Loucy (cell line): ENCODE data around the gene PIWIL1.

Experiments used
- H2AFZ ChIP-seq: fragments of 200-600 bp; sonication (generic); 2 replicates; pipeline ENCODE4 v1.6.0; 2016; ENCODE audit warnings: antibody characterized with exemption, mild to moderate bottlenecking, low read length, moderate library complexity
- H3F3A ChIP-seq: fragments of 200-600 bp; 2 replicates; pipeline ENCODE4 v1.6.0; 2016; ENCODE audit warnings: antibody characterized with exemption, low read depth, mild to moderate bottlenecking
- H3K27me3 ChIP-seq: fragments of 200-600 bp; sonication (generic); 2 replicates; pipeline ENCODE4 v1.6.1; 2014; ENCODE audit warnings: low read length, mild to moderate bottlenecking; ENCODE audit not compliant: insufficient read depth, poor library complexity, severe bottlenecking
- H3K36me3 ChIP-seq: fragments of 200-600 bp; sonication (generic); 2 replicates; pipeline ENCODE4 v1.6.1; 2016; ENCODE audit warnings: low read length; ENCODE audit not compliant: insufficient read depth
- H3K4me1 ChIP-seq: fragments of 200-600 bp; sonication (generic); 2 replicates; pipeline ENCODE4 v1.5.1; 2014; ENCODE audit warnings: low read length, mild to moderate bottlenecking; ENCODE audit not compliant: insufficient read depth, poor library complexity, severe bottlenecking
- H3K4me2 ChIP-seq: fragments of 200-600 bp; sonication (generic); 2 replicates; pipeline ENCODE4 v1.6.0; 2014; ENCODE audit warnings: antibody characterized with exemption, low read length, low read depth, mild to moderate bottlenecking; ENCODE audit not compliant: poor library complexity, severe bottlenecking
- H3K4me3 ChIP-seq: fragments of 200-600 bp; sonication (generic); 2 replicates; pipeline ENCODE4 v1.5.1; 2014; ENCODE audit warnings: low read length, mild to moderate bottlenecking, mixed read lengths; ENCODE audit not compliant: poor library complexity, severe bottlenecking
- H3K79me2 ChIP-seq: fragments of 200-600 bp; sonication (generic); 2 replicates; pipeline ENCODE4 v1.6.1; 2014; ENCODE audit warnings: low read length; ENCODE audit not compliant: insufficient read depth
- H3K9ac ChIP-seq: fragments of 200-600 bp; sonication (generic); 2 replicates; pipeline ENCODE4 v1.6.0; 2014; ENCODE audit warnings: mild to moderate bottlenecking, low read depth, low read length, moderate library complexity; ENCODE audit not compliant: poor library complexity, severe bottlenecking
- H3K9me2 ChIP-seq: fragments of 200-600 bp; sonication (generic); replicated peaks from 2 replicates; pipeline ENCODE4 v1.6.1; 2016; ENCODE audit warnings: low read depth, low read length, mixed read lengths
- H3K9me3 ChIP-seq: fragments of 200-600 bp; sonication (generic); 2 replicates; pipeline ENCODE4 v1.6.1; 2014; ENCODE audit warnings: mild to moderate bottlenecking, antibody characterized with exemption, low read length, low read depth; ENCODE audit not compliant: insufficient read depth
- H4K20me1 ChIP-seq: fragments of 200-600 bp; sonication (generic); 2 replicates; pipeline ENCODE4 v1.6.0; 2014; ENCODE audit warnings: antibody characterized with exemption, low read length, mild to moderate bottlenecking; ENCODE audit not compliant: insufficient read depth, poor library complexity, severe bottlenecking
- CTCF ChIP-seq: fragments of 200-600 bp; sonication (generic); conservative IDR thresholded peaks from 2 replicates; pipeline ENCODE4 v1.5.1; 2014; ENCODE audit warnings: mild to moderate bottlenecking, antibody characterized with exemption, low read length
- EZH2phosphoT487 ChIP-seq: fragments of 200-600 bp; IDR thresholded peaks from 2 replicates; pipeline ENCODE4 v1.6.1; 2018; ENCODE audit warnings: antibody characterized with exemption, mild to moderate bottlenecking, moderate library complexity, borderline replicate concordance

The PIWIL1 gene

GRCh38 chr12:130342442-130342841, 4.8 kb downstream of the PIWIL1 start:
- H3K9ac ChIP-seq = no peak overlapping the region
- no peak overlapping the region for H3K4me3 ChIP-seq
- no peaks in the 10 kb centered on the region for H4K20me1 ChIP-seq
- no peaks in the 10 kb centered on the region for H3F3A ChIP-seq
- TF ChIP-seq EZH2phosphoT487 = no peak
- TF ChIP-seq CTCF = no peak
- no peaks in the 10 kb centered on the region for H3K4me1 ChIP-seq
- no peak overlapping the region for H2AFZ ChIP-seq
- no peaks in the 10 kb centered on the region for H3K79me2 ChIP-seq
- H3K4me2 ChIP-seq = no peak overlapping the region
- H3K9me3 ChIP-seq = no peaks in the 10 kb centered on the region
- H3K36me3 ChIP-seq = no peaks in the 10 kb centered on the region
- H3K27me3 ChIP-seq = no peaks in the 10 kb centered on the region
- no peaks in the 10 kb centered on the region for H3K9me2 ChIP-seq

GRCh38 chr12:130342842-130343241, 5.2 kb downstream of the PIWIL1 start:
- no peaks in the 10 kb centered on the region for H3K36me3 ChIP-seq
- no peaks in the 10 kb centered on the region for H3K9me3 ChIP-seq
- H3K9ac ChIP-seq = no peak overlapping the region
- TF ChIP-seq EZH2phosphoT487 (no peak), CTCF (no peak)
- no peak overlapping the region for H3K4me2 ChIP-seq
- H3K27me3 ChIP-seq = no peaks in the 10 kb centered on the region
- H3K4me1 ChIP-seq = no peaks in the 10 kb centered on the region
- no peak overlapping the region for H2AFZ ChIP-seq
- no peak overlapping the region for H3K4me3 ChIP-seq
- no peaks in the 10 kb centered on the region for H3K79me2 ChIP-seq
- H3K9me2 ChIP-seq = no peaks in the 10 kb centered on the region
- H4K20me1 ChIP-seq = no peaks in the 10 kb centered on the region
- H3F3A ChIP-seq = no peaks in the 10 kb centered on the region

- Histone ChIP-seq H3K36me3 (no peaks in the 10 kb centered on the region), H3K79me2 (no peaks in the 10 kb centered on the region), H3K4me3 (no peak overlapping the region), H3K4me2 (no peak overlapping the region), H3K27me3 (no peaks in the 10 kb centered on the region), H3F3A (no peaks in the 10 kb centered on the region), H2AFZ (no peak overlapping the region), H3K9me2 (no peaks in the 10 kb centered on the region), H3K9me3 (no peaks in the 10 kb centered on the region; the same call in 1 of the 2 replicates), H3K4me1 (no peaks in the 10 kb centered on the region), H3K9ac (no peak overlapping the region), H4K20me1 (no peaks in the 10 kb centered on the region)
- TF ChIP-seq EZH2phosphoT487 (no peak), CTCF (no peak)
These were observed 6.8 kb downstream of the PIWIL1 start for GRCh38 chr12:130344529-130344928.
